HG03571 (cell line): ENCODE data around the gene COPS6.
A peak's percentile ranks its signal among the peaks of the same experiment; 100 is the strongest.
"Not testable (repeated sequence)": the region's sequence is repeated elsewhere in the genome, so short reads cannot be mapped to it uniquely, and the experiment has no call there.

Source experiments
- ATAC-seq: cut with Tn5 transposase; IDR thresholded peaks from one replicate; pipeline ENCODE4 v1.9.1; 2021; ENCODE audit not compliant: unreplicated experiment

COPS6 gene

GRCh38 chr7:100126239-100126930 lies 37.6 kb downstream of the COPS6 start:
- no peak for ATAC-seq

- peak; percentile 55 for ATAC-seq
Measured at GRCh38 chr7:100126931-100127865, 38.4 kb downstream of the COPS6 start, which contains the start of gene MBLAC1. Gene MBLAC1 (plus strand): TSS chr7:100126967. CDS start chr7:100127396, 429 bp downstream.

- ATAC-seq = peak; percentile 7
Measured at GRCh38 chr7:100127866-100128636, 39.3 kb downstream of the COPS6 start.

GRCh38 chr7:100128637-100128963 lies 39.8 kb downstream of the COPS6 start:
- no peak for ATAC-seq

- not testable (repeated sequence) for ATAC-seq
Measured at GRCh38 chr7:100130220-100130607, 41.4 kb downstream of the COPS6 start.

- ATAC-seq = no peak
Measured at GRCh38 chr7:100130608-100131453, 42.1 kb downstream of the COPS6 start.

- ATAC-seq = no peak
Measured at GRCh38 chr7:100132126-100132525, 43.4 kb downstream of the COPS6 start.

- no peak for ATAC-seq
Measured at GRCh38 chr7:100132697-100133151, 44.0 kb downstream of the COPS6 start.

GRCh38 chr7:100137851-100138760 lies 49.3 kb downstream of the COPS6 start:
- ATAC-seq = no peak

- no peak for ATAC-seq
Measured at GRCh38 chr7:100141555-100141949, 52.8 kb downstream of the COPS6 start.
